Gastrocnemius medialis (tissue), 4 donors: Measurements from ENCODE around the gene PCDHA7. TPM values are rescaled to one million over a fixed set of nuclear protein-coding genes. Genes with fewer than 3 reads are reported as not detected.
"Not testable (repeated sequence)": the region's sequence is repeated elsewhere in the genome, so short reads cannot be mapped to it uniquely, and the experiment has no call there.

Experiments
- ATAC-seq, 2 donors: fragments of 150-250 bp; one replicate each; pipeline ENCODE4 v1.9.1; 2016
- DNase-seq, 2 donors: peaks; one replicate each; pipeline ENCODE4 v3.0.0-alpha.2; 2019
- H3K27ac ChIP-seq, 4 donors: fragments of 200-600 bp; sonication (generic); 1 replicate in 1 of 4; 2 replicates in 3 of 4; pipeline ENCODE4 v1.5.1; 2016 to 2018; ENCODE audit warnings: mild to moderate bottlenecking in 2 of 4, moderate library complexity in 1 of 4
- H3K27me3 ChIP-seq, 3 donors: fragments of 200-600 bp; sonication (generic) in 2 of 3; 1 replicate in 1 of 3; 2 replicates in 2 of 3; pipeline versions ENCODE4 v1.5.1 to v1.6.0; 2016 to 2019; ENCODE audit warnings: mild to moderate bottlenecking in 1 of 3, moderate library complexity in 1 of 3
- H3K36me3 ChIP-seq, 2 donors: fragments of 200-600 bp; sonication (generic) in 1 of 2; one replicate each; pipeline ENCODE4 v1.5.1; 2017 to 2018
- H3K4me1 ChIP-seq, 2 donors: fragments of 200-600 bp; sonication (generic) in 1 of 2; one replicate each; pipeline ENCODE4 v1.5.1; 2016 to 2017; ENCODE audit warnings: mild to moderate bottlenecking in 2 of 2
- H3K4me3 ChIP-seq, 4 donors: fragments of 200-600 bp; sonication (generic) in 3 of 4; 1 replicate in 1 of 4; 2 replicates in 3 of 4; pipeline ENCODE4 v1.5.1; 2016 to 2019; ENCODE audit warnings: mild to moderate bottlenecking in 2 of 4
- H3K9me3 ChIP-seq, 3 donors: fragments of 200-600 bp; sonication (generic) in 2 of 3; 1 replicate in 1 of 3; 2 replicates in 2 of 3; pipeline ENCODE4 v1.5.1; 2016 to 2019
- POLR2A ChIP-seq, 2 donors: fragments of 450-650 bp; IDR thresholded peaks; one replicate each; pipeline ENCODE4 v1.6.1; 2017; ENCODE audit warnings: antibody characterized with exemption in 2 of 2, mild to moderate bottlenecking in 2 of 2, moderate library complexity in 2 of 2
- in situ Hi-C, 4 donors: fragments of 200-750 bp; cut with MboI; loops; one replicate each; pipeline versions ENCODE4 v1.15.0 to v1.8.0; 2017; ENCODE audit warnings: low sequenced_read_pairs in 4 of 4
- intact Hi-C: fragments of 100-400 bp; cut with DNase I; formaldehyde crosslinking; loops from one replicate; pipeline ENCODE4 v1.15.1; 2023; ENCODE audit warnings: low total_unique reads
- total RNA-seq, 4 donors: library from RNA; depleted of rRNA; stranded (reverse); fragments of >200 nt; gene quantifications; one replicate each; pipeline versions ENCODE4 v1.1.0 to v1.2.3, GENCODE V29; 2016
- TF ChIP-seq, protein P1 (sequence below), 5 experiments: fragments of 450-650 bp in 3 of 5; fragments of 200-600 bp in 2 of 5; sonication (generic) in 2 of 5; IDR thresholded peaks in 4 of 5; conservative IDR thresholded peaks in 1 of 5; 1 replicate in 4 of 5; 2 replicates in 1 of 5; pipeline ENCODE4 v1.5.1; 2016 to 2019; ENCODE audit warnings: antibody characterized with exemption in 5 of 5, mild to moderate bottlenecking in 3 of 5, moderate library complexity in 3 of 5

PCDHA7 gene
- total RNA-seq, 4 donors from 2014 or later: 0.15 to 0.24 TPM; not detected in 2

DNA sequence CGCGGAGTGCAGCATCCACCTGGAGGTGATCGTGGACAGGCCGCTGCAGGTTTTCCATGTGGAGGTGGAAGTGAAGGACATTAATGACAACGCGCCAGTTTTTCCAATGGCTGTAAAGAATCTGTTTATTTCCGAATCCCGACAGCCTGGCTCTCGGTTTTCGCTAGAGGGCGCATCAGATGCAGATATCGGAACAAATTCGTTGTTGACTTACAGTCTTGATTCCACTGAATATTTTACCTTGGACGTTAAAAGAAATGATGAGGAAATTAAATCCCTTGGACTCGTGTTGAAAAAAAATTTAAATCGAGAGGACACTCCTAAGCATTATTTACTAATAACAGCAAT is 32.6 kb upstream of the PCDHA7 start:
- H3K9me3 ChIP-seq: peaks cover 0 to 6% (median 0%) of the 10 kb centered on the region in 3 donors
- peak overlapping the region in 3 of 4 donors; percentile 9 to 39 (median 36) for H3K4me3 ChIP-seq
- DNase-seq (no peak), ATAC-seq (no peak)
- H3K27ac ChIP-seq: no peak overlapping the region
- H3K4me1 ChIP-seq: no peaks in the 10 kb centered on the region
- no peak for TF ChIP-seq POLR2A (IDR thresholded peaks at IDR 0.05)
- TF ChIP-seq, protein P1, sequence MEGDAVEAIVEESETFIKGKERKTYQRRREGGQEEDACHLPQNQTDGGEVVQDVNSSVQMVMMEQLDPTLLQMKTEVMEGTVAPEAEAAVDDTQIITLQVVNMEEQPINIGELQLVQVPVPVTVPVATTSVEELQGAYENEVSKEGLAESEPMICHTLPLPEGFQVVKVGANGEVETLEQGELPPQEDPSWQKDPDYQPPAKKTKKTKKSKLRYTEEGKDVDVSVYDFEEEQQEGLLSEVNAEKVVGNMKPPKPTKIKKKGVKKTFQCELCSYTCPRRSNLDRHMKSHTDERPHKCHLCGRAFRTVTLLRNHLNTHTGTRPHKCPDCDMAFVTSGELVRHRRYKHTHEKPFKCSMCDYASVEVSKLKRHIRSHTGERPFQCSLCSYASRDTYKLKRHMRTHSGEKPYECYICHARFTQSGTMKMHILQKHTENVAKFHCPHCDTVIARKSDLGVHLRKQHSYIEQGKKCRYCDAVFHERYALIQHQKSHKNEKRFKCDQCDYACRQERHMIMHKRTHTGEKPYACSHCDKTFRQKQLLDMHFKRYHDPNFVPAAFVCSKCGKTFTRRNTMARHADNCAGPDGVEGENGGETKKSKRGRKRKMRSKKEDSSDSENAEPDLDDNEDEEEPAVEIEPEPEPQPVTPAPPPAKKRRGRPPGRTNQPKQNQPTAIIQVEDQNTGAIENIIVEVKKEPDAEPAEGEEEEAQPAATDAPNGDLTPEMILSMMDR (IDR thresholded peaks at IDR 0.05 in 4 of 5, conservative IDR thresholded peaks at IDR 0.05 in 1 of 5): no peak
- peaks cover 0 to 18% (median 3%) of the 10 kb centered on the region in 3 donors for H3K27me3 ChIP-seq
- in situ Hi-C loops: no loop called here
- intact Hi-C loops: no loop called here
- H3K36me3 ChIP-seq: no peaks in the 10 kb centered on the region

DNA sequence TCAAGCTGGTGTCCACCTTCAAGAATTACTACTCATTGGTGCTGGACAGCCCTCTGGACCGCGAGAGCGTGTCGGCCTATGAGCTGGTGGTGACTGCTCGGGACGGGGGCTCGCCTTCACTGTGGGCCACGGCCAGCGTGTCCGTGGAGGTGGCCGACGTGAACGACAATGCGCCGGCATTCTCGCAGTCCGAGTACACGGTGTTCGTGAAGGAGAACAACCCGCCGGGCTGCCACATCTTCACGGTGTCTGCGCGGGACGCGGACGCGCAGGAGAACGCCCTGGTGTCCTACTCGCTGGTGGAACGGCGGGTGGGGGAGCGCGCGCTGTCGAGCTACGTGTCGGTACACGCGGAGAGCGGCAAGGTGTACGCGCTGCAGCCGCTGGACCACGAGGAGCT is 31.7 kb upstream of the PCDHA7 start:
- H3K4me3 ChIP-seq, H3K9me3 ChIP-seq, ATAC-seq, H3K4me1 ChIP-seq, in situ Hi-C loops, intact Hi-C loops, H3K36me3 ChIP-seq, DNase-seq, H3K27ac ChIP-seq: not testable (repeated sequence)
- H3K27me3 ChIP-seq: peaks cover 0 to 22% (median 5%) of the 10 kb centered on the region in 3 donors

DNA sequence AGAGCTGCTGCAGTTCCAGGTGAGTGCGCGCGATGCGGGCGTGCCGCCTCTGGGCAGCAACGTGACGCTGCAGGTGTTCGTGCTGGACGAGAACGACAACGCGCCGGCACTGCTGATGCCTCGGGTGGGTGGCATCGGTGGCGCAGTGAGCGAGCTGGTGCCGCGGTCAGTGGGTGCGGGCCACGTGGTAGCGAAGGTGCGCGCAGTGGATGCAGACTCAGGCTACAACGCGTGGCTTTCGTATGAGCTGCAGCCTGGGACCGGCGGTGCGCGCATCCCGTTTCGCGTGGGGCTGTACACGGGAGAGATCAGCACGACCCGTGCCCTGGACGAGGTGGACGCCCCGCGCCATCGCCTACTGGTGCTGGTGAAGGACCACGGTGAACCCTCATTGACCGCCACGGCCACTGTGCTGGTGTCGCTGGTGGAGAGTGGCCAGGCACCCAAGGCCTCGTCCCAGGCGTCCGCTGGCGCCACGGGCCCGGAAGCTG is 31.2 kb upstream of the PCDHA7 start:
- no peak for TF ChIP-seq POLR2A (IDR thresholded peaks at IDR 0.05)
- TF ChIP-seq, protein P1 (IDR thresholded peaks at IDR 0.05 in 4 of 5, conservative IDR thresholded peaks at IDR 0.05 in 1 of 5): no peak
- intact Hi-C loops: no loop called here
- ATAC-seq: no peak
- H3K4me1 ChIP-seq: no peaks in the 10 kb centered on the region
- in situ Hi-C loops: no loop called here
- H3K9me3 ChIP-seq: no peaks in the 10 kb centered on the region
- H3K27me3 ChIP-seq: peaks cover 0 to 22% (median 5%) of the 10 kb centered on the region in 3 donors
- H3K36me3 ChIP-seq: no peaks in the 10 kb centered on the region
- DNase-seq: no peak
- H3K27ac ChIP-seq: no peak overlapping the region
- no peak overlapping the region for H3K4me3 ChIP-seq

DNA sequence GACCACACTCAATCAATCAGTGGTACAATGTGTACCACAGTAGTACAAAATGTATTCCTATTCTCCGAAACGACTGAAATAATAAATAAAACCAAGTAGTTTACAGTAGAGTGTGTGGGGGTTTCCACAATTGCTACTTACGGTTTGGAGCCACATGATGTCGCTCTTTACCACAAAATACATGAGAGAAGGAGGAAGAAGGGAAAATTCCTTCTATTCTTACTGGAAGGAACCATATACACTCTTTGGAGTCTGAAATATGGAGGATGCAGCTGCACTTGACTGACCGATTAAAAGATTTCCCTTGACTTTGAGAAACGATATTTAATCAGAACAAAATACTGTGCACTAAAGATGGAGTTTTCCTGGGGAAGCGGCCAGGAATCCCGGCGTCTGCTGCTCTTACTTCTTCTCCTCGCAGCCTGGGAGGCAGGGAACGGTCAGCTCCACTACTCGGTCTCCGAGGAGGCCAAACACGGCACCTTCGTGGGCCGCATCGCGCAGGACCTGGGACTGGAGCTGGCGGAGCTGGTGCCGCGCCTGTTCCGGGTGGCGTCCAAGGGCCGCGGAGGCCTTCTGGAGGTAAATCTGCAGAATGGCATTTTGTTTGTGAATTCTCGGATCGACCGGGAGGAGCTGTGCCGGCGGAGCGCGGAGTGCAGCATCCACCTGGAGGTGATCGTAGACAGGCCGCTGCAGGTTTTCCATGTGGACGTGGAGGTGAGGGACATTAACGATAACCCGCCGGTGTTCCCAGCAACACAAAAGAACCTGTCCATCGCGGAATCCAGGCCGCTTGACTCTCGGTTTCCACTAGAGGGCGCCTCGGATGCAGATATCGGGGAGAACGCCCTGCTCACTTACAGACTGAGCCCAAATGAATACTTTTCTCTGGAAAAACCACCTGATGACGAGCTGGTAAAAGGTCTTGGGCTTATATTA is 27.0 kb upstream of the PCDHA7 start, which contains the start of gene PCDHA4:
PCDHA4 (plus strand) TSS at position 235 of the 942 bp plus-strand sequence.
- H3K9me3 ChIP-seq: no peaks in the 10 kb centered on the region
- no peak within 1 kb of the TSS for H3K27ac ChIP-seq
- in situ Hi-C loops: no loop called here
- peak within 1 kb of the TSS in 2 of 4 donors; percentile 37 to 43 for H3K4me3 ChIP-seq
- no peaks in the 10 kb centered on the region for H3K36me3 ChIP-seq
- H3K27me3 ChIP-seq: peaks cover 0 to 6% (median 5%) of the 10 kb centered on the region in 3 donors
- TF ChIP-seq, protein P1 (IDR thresholded peaks at IDR 0.05 in 4 of 5, conservative IDR thresholded peaks at IDR 0.05 in 1 of 5): peak in 2 of 5 experiments; percentile 6 to 38
- TF ChIP-seq POLR2A (IDR thresholded peaks at IDR 0.05): no peak
- DNase-seq (no peak), ATAC-seq (no peak)
- intact Hi-C loops: no loop called here
- H3K4me1 ChIP-seq: no peaks in the 10 kb centered on the region

DNA sequence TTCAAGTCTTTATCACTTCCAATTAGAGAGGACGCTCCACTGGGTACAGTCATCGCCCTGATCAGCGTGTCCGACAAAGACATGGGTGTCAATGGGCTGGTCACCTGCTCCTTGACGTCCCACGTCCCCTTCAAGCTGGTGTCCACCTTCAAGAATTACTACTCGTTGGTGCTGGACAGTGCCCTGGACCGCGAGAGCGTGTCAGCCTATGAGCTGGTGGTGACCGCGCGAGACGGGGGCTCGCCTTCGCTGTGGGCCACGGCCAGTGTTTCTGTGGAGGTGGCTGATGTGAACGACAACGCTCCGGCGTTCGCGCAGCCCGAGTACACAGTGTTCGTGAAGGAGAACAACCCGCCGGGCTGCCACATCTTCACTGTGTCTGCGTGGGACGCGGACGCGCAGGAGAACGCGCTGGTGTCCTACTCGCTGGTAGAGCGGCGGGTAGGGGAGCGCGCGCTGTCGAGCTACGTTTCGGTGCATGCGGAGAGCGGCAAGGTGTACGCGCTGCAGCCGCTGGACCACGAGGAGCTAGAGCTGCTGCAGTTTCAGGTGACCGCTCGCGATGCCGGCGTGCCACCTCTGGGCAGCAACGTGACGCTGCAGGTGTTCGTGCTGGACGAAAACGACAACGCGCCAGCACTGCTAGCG is 25.7 kb upstream of the PCDHA7 start:
- H3K4me1 ChIP-seq, H3K36me3 ChIP-seq, H3K9me3 ChIP-seq, DNase-seq, intact Hi-C loops, H3K27me3 ChIP-seq, H3K4me3 ChIP-seq, in situ Hi-C loops, ATAC-seq, H3K27ac ChIP-seq: not testable (repeated sequence)
